SK-N-SH treated with all-trans-retinoic acid at 6 μM for 48 hours (cell line): ENCODE measurements around the gene ZNF473.
"Not testable (repeated sequence)": the region's sequence is repeated elsewhere in the genome, so short reads cannot be mapped to it uniquely, and the experiment has no call there.

Source experiments
- ISL1 ChIP-seq: fragments of 250-450 bp; sonication (Bioruptor Pico); IDR thresholded peaks from 2 replicates; pipeline ENCODE4 v2.1.2; 2022; ENCODE audit warnings: mild to moderate bottlenecking, moderate library complexity
- POU6F1 ChIP-seq: fragments of 250-450 bp; sonication (Bioruptor Pico); IDR thresholded peaks from 2 replicates; pipeline ENCODE4 v1.8.0; 2021; ENCODE audit warnings: low read depth, mild to moderate bottlenecking, moderate library complexity, borderline replicate concordance
- ZC3H10 ChIP-seq: fragments of 250-450 bp; sonication (Bioruptor Pico); IDR thresholded peaks from 2 replicates; pipeline ENCODE4 v1.5.1; 2021; ENCODE audit warnings: mild to moderate bottlenecking, moderate library complexity
- ZFP30 ChIP-seq: fragments of 450-650 bp; formaldehyde crosslinking; IDR thresholded peaks from 2 replicates; pipeline ENCODE4 v1.5.0; 2022; ENCODE audit warnings: mild to moderate bottlenecking, moderate library complexity

GRCh38 chr19:50051228-50051895, 25.6 kb downstream of the ZNF473 start:
- TF ChIP-seq ISL1, ZFP30, ZC3H10, POU6F1 (CRISPR knock-in tag): not testable (repeated sequence)
